ENCODE measurements around the gene FADS3. TPM values are rescaled to one million over a fixed set of nuclear protein-coding genes. Genes with fewer than 3 reads are reported as not detected.

FADS3 gene
- total RNA-seq, 1 experiment from 2014 or later: 65.8 TPM

DNA sequence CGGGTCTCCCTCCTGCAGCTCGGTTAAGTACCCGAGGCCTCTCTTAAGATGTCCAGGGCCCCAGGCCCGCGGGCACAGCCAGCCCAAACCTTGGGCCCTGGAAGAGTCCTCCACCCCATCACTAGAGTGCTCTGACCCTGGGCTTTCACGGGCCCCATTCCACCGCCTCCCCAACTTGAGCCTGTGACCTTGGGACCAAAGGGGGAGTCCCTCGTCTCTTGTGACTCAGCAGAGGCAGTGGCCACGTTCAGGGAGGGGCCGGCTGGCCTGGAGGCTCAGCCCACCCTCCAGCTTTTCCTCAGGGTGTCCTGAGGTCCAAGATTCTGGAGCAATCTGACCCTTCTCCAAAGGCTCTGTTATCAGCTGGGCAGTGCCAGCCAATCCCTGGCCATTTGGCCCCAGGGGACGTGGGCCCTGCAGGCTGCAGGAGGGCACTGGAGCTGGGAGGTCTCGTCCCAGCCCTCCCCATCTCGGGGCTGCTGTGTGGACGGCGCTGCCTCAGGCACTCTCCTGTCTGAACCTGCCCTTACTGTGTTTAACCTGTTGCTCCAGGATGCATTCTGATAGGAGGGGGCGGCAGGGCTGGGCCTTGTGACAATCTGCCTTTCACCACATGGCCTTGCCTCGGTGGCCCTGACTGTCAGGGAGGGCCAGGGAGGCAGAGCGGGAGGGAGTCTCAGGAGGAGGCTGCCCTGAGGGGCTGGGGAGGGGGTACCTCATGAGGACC, 25.0 kb downstream of the FADS3 start:
- Histone ChIP-seq H2AFZ (ENCODE audit: low read depth, low read length, poor library complexity, severe bottlenecking) (no peak overlapping the region), H3K27ac (ENCODE audit: low read depth, low read length) (no peak overlapping the region), H3K79me2 (ENCODE audit: insufficient read depth, low read length) (no peaks in the 10 kb centered on the region), H3K4me2 (ENCODE audit: low read length) (no peak overlapping the region), H3K27me3 (ENCODE audit: insufficient read depth, low read length) (no peaks in the 10 kb centered on the region), H3K4me3 (replicated peaks in 1 of 2; ENCODE audit: low read depth in 1 of 2, low read length in 2 of 2) (no peak overlapping the region), H3K4me1 (ENCODE audit: control insufficient read depth in 1 of 2, insufficient read depth in 2 of 2, low read length in 2 of 2) (peaks cover 3 to 12% of the 10 kb centered on the region in 2 experiments), H4K20me1 (ENCODE audit: insufficient read depth) (no peaks in the 10 kb centered on the region), H3K36me3 (ENCODE audit: control insufficient read depth in 1 of 2, insufficient read depth in 2 of 2, low read length in 2 of 2) (no peaks in the 10 kb centered on the region), H3K9me3 (ENCODE audit: control insufficient read depth in 1 of 2, insufficient read depth in 1 of 2, low read depth in 1 of 2, low read length in 2 of 2) (no peaks in the 10 kb centered on the region), H3K9me2 (ENCODE audit: insufficient read depth) (no peaks in the 10 kb centered on the region), H3K9ac (ENCODE audit: low read length) (no peak overlapping the region)
- POLR2A ChIA-PET: no interaction called here
- ATAC-seq (no peak), DNase-seq (ENCODE audit: low read depth, low spot score) (no peak)
- CTCF ChIA-PET: no interaction called here
- TF ChIP-seq TCF7L2 (IDR thresholded peaks at IDR 0.05; ENCODE audit: borderline replicate concordance, extremely low read depth, insufficient read depth, insufficient read length) (no peak), FOSL1 (IDR thresholded peaks at IDR 0.05; ENCODE audit: low read depth) (no peak), POLR2A (IDR thresholded peaks at IDR 0.05; ENCODE audit: borderline replicate concordance, extremely low read depth, insufficient read depth, insufficient read length) (no peak), EZH2phosphoT487 (IDR thresholded peaks at IDR 0.05; ENCODE audit: borderline replicate concordance) (no peak), EZH2 (IDR thresholded peaks at IDR 0.05) (no peak), CBX3 (IDR thresholded peaks at IDR 0.05; ENCODE audit: low read depth) (no peak), SP1 (IDR thresholded peaks at IDR 0.05; ENCODE audit: low read depth) (no peak), JUND (IDR thresholded peaks at IDR 0.05) (no peak), CEBPB (IDR thresholded peaks at IDR 0.05; ENCODE audit: low read depth) (no peak), RAD21 (IDR thresholded peaks at IDR 0.05; ENCODE audit: low read depth) (no peak), SRF (IDR thresholded peaks at IDR 0.05; ENCODE audit: low read depth) (no peak), YY1 (IDR thresholded peaks at IDR 0.05; ENCODE audit: extremely low read depth, insufficient replicate concordance, low read depth, low read length) (no peak), ELF1 (IDR thresholded peaks at IDR 0.05; ENCODE audit: borderline replicate concordance, low read depth) (no peak)
- TF ChIP-seq, protein P1, sequence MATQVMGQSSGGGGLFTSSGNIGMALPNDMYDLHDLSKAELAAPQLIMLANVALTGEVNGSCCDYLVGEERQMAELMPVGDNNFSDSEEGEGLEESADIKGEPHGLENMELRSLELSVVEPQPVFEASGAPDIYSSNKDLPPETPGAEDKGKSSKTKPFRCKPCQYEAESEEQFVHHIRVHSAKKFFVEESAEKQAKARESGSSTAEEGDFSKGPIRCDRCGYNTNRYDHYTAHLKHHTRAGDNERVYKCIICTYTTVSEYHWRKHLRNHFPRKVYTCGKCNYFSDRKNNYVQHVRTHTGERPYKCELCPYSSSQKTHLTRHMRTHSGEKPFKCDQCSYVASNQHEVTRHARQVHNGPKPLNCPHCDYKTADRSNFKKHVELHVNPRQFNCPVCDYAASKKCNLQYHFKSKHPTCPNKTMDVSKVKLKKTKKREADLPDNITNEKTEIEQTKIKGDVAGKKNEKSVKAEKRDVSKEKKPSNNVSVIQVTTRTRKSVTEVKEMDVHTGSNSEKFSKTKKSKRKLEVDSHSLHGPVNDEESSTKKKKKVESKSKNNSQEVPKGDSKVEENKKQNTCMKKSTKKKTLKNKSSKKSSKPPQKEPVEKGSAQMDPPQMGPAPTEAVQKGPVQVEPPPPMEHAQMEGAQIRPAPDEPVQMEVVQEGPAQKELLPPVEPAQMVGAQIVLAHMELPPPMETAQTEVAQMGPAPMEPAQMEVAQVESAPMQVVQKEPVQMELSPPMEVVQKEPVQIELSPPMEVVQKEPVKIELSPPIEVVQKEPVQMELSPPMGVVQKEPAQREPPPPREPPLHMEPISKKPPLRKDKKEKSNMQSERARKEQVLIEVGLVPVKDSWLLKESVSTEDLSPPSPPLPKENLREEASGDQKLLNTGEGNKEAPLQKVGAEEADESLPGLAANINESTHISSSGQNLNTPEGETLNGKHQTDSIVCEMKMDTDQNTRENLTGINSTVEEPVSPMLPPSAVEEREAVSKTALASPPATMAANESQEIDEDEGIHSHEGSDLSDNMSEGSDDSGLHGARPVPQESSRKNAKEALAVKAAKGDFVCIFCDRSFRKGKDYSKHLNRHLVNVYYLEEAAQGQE (IDR thresholded peaks at IDR 0.05; ENCODE audit: low read depth): no peak
- TF ChIP-seq, protein P2, sequence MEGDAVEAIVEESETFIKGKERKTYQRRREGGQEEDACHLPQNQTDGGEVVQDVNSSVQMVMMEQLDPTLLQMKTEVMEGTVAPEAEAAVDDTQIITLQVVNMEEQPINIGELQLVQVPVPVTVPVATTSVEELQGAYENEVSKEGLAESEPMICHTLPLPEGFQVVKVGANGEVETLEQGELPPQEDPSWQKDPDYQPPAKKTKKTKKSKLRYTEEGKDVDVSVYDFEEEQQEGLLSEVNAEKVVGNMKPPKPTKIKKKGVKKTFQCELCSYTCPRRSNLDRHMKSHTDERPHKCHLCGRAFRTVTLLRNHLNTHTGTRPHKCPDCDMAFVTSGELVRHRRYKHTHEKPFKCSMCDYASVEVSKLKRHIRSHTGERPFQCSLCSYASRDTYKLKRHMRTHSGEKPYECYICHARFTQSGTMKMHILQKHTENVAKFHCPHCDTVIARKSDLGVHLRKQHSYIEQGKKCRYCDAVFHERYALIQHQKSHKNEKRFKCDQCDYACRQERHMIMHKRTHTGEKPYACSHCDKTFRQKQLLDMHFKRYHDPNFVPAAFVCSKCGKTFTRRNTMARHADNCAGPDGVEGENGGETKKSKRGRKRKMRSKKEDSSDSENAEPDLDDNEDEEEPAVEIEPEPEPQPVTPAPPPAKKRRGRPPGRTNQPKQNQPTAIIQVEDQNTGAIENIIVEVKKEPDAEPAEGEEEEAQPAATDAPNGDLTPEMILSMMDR (IDR thresholded peaks at IDR 0.05 in 2 of 3, conservative IDR thresholded peaks at IDR 0.05 in 1 of 3; ENCODE audit: borderline replicate concordance in 1 of 3, insufficient read depth in 1 of 3, low read depth in 2 of 3, low read length in 2 of 3): no peak
- TF ChIP-seq, protein P3, sequence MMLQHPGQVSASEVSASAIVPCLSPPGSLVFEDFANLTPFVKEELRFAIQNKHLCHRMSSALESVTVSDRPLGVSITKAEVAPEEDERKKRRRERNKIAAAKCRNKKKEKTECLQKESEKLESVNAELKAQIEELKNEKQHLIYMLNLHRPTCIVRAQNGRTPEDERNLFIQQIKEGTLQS (IDR thresholded peaks at IDR 0.05): no peak
- TF ChIP-seq, protein P4, sequence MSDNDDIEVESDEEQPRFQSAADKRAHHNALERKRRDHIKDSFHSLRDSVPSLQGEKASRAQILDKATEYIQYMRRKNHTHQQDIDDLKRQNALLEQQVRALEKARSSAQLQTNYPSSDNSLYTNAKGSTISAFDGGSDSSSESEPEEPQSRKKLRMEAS (IDR thresholded peaks at IDR 0.05): no peak
- RAD21 ChIA-PET (ENCODE audit: low non-redundant PET in 1 of 2, low total read pairs in 2 of 2, uncharacterized antibody in 2 of 2, unreplicated experiment in 2 of 2): no interaction called here
- intact Hi-C loops (cut with micrococcal nuclease): no loop called here
- BruUV-seq (replicated peaks): no TSS peak

Data from HCT116 (cell line).